Measurements from ENCODE around the gene TGFBR3. TPM values are rescaled to one million over a fixed set of nuclear protein-coding genes. Genes with fewer than 3 reads are reported as not detected.

Gene TGFBR3
- total RNA-seq, 2 experiments from 2014 or later = 5.5 to 7.5 TPM

- DNase-seq = no peak
- Mint-ChIP-seq H3K27me3 (peaks cover 2% of the 10 kb centered on the region), H3K9me3 (no peaks in the 10 kb centered on the region), H3K4me3 (no peak overlapping the region), H3K27ac (no peak overlapping the region), H3K4me1 (ENCODE audit: low read depth) (peaks cover 8% of the 10 kb centered on the region), H3K36me3 (ENCODE audit: low read depth) (no peaks in the 10 kb centered on the region)
- ChIA-PET POLR2A (no interaction called here), CTCF (interaction anchor here (1.9 kb wide), 1 partner anchor 641 kb away, joined by 5 read pairs; no protein-coding TSS in a partner anchor)
- TF ChIP-seq CTCF (IDR thresholded peaks at IDR 0.05) = no peak
- ATAC-seq = no peak
- intact Hi-C loops (cut with micrococcal nuclease) = no loop called here
Observed at GRCh38 chr1:91924146-91924545, 38.2 kb upstream of the TGFBR3 start.

- peaks cover 8% of the 10 kb centered on the region for H3K4me1 Mint-ChIP-seq (ENCODE audit: low read depth)
- ATAC-seq (no peak), DNase-seq (no peak)
- intact Hi-C loops (cut with micrococcal nuclease) = no loop called here
- no peak overlapping the region for H3K27ac Mint-ChIP-seq
- CTCF ChIA-PET = no interaction called here
- TF ChIP-seq CTCF (IDR thresholded peaks at IDR 0.05) = no peak
- H3K36me3 Mint-ChIP-seq (ENCODE audit: low read depth) = no peaks in the 10 kb centered on the region
- H3K4me3 Mint-ChIP-seq = no peak overlapping the region
- POLR2A ChIA-PET = interaction anchor here (1.2 kb wide), 1 partner anchor 420 kb away, joined by 3 read pairs; no protein-coding TSS in a partner anchor
- peaks cover 2% of the 10 kb centered on the region for H3K27me3 Mint-ChIP-seq
- H3K9me3 Mint-ChIP-seq = no peaks in the 10 kb centered on the region
Observed at GRCh38 chr1:91919962-91920361, 34.0 kb upstream of the TGFBR3 start.

- CTCF ChIA-PET = interaction anchor here (1.6 kb wide), 1 partner anchor 9 kb away, joined by 4 read pairs; no protein-coding TSS in a partner anchor
- ATAC-seq (no peak), DNase-seq (no peak)
- Mint-ChIP-seq H3K4me1 (ENCODE audit: low read depth) (no peaks in the 10 kb centered on the region), H3K9me3 (no peaks in the 10 kb centered on the region), H3K4me3 (no peak overlapping the region), H3K36me3 (ENCODE audit: low read depth) (no peaks in the 10 kb centered on the region), H3K27ac (no peak overlapping the region), H3K27me3 (no peaks in the 10 kb centered on the region)
- POLR2A ChIA-PET = no interaction called here
- TF ChIP-seq CTCF (IDR thresholded peaks at IDR 0.05) = no peak
- intact Hi-C loops (cut with micrococcal nuclease) = no loop called here
Observed at GRCh38 chr1:91916811-91917460, 31.0 kb upstream of the TGFBR3 start.

- no peaks in the 10 kb centered on the region for H3K4me1 Mint-ChIP-seq (ENCODE audit: low read depth)
- no peak for TF ChIP-seq CTCF (IDR thresholded peaks at IDR 0.05)
- H3K27ac Mint-ChIP-seq = no peak overlapping the region
- ATAC-seq (no peak), DNase-seq (no peak)
- ChIA-PET CTCF (no interaction called here), POLR2A (no interaction called here)
- H3K36me3 Mint-ChIP-seq (ENCODE audit: low read depth) = no peaks in the 10 kb centered on the region
- peaks cover 2% of the 10 kb centered on the region for H3K27me3 Mint-ChIP-seq
- intact Hi-C loops (cut with micrococcal nuclease) = no loop called here
- no peaks in the 10 kb centered on the region for H3K9me3 Mint-ChIP-seq
- H3K4me3 Mint-ChIP-seq = no peak overlapping the region
Observed at GRCh38 chr1:91916046-91916445, 30.1 kb upstream of the TGFBR3 start.

- DNase-seq (no peak), ATAC-seq (no peak)
- intact Hi-C loops (cut with micrococcal nuclease) = no loop called here
- Mint-ChIP-seq H3K4me1 (ENCODE audit: low read depth) (no peaks in the 10 kb centered on the region), H3K4me3 (no peak overlapping the region), H3K27ac (no peak overlapping the region), H3K27me3 (peaks cover 4% of the 10 kb centered on the region), H3K36me3 (ENCODE audit: low read depth) (no peaks in the 10 kb centered on the region), H3K9me3 (no peaks in the 10 kb centered on the region)
- no peak for TF ChIP-seq CTCF (IDR thresholded peaks at IDR 0.05)
- ChIA-PET CTCF (no interaction called here), POLR2A (no interaction called here)
Observed at GRCh38 chr1:91913018-91913417, 27.1 kb upstream of the TGFBR3 start.

Measured in activated CD8-positive, alpha-beta T cell treated with anti-CD3 and anti-CD28 coated beads for 36 hours (primary cell).